Measurements from ENCODE around the gene ADSL.

ADSL gene

GRCh38 chr22:40328546-40329456 lies 17.5 kb upstream of the ADSL start:
- no peak for DNase-seq

GRCh38 chr22:40329466-40329865 lies 16.8 kb upstream of the ADSL start:
- no peak for DNase-seq

- no peak for DNase-seq
These were observed 16.2 kb upstream of the ADSL start for GRCh38 chr22:40330086-40330485.

- no peak for DNase-seq
These were observed 15.7 kb upstream of the ADSL start for GRCh38 chr22:40330615-40331014.

- no peak for DNase-seq
These were observed 14.6 kb upstream of the ADSL start for GRCh38 chr22:40331706-40332105.

GRCh38 chr22:40332319-40332781 lies 13.9 kb upstream of the ADSL start:
- DNase-seq: no peak

GRCh38 chr22:40334060-40334459 lies 12.2 kb upstream of the ADSL start:
- no peak for DNase-seq

GRCh38 chr22:40334899-40335298 lies 11.4 kb upstream of the ADSL start:
- no peak for DNase-seq

GRCh38 chr22:40335358-40335757 lies 10.9 kb upstream of the ADSL start:
- DNase-seq: no peak

GRCh38 chr22:40340044-40340443 lies 6.3 kb upstream of the ADSL start:
- DNase-seq: no peak

GRCh38 chr22:40341604-40342003 lies 4.7 kb upstream of the ADSL start:
- DNase-seq: no peak

GRCh38 chr22:40342521-40342920 lies 3.8 kb upstream of the ADSL start:
- DNase-seq: no peak

- DNase-seq: no peak
These were observed 1.0 kb upstream of the ADSL start for GRCh38 chr22:40345271-40345670.

- DNase-seq: no peak
These were observed 500 bp upstream of the ADSL start for GRCh38 chr22:40345815-40346184.

GRCh38 chr22:40347300-40347699 lies 1.0 kb downstream of the ADSL start:
- no peak for DNase-seq

GRCh38 chr22:40348025-40348658 lies 1.8 kb downstream of the ADSL start:
- no peak for DNase-seq

GRCh38 chr22:40352763-40353162 lies 6.5 kb downstream of the ADSL start:
- no peak for DNase-seq

- DNase-seq: no peak
These were observed 14.8 kb downstream of the ADSL start for GRCh38 chr22:40361100-40361499.

- DNase-seq: no peak
These were observed 16.8 kb downstream of the ADSL start for GRCh38 chr22:40363059-40363458.

GRCh38 chr22:40364431-40364830 lies 18.1 kb downstream of the ADSL start:
- no peak for DNase-seq

- no peak for DNase-seq
These were observed 19.8 kb downstream of the ADSL start for GRCh38 chr22:40366068-40366467.

- DNase-seq: no peak
These were observed 21.0 kb downstream of the ADSL start for GRCh38 chr22:40367342-40367741.

- DNase-seq: no peak
These were observed 21.7 kb downstream of the ADSL start for GRCh38 chr22:40368016-40368415.

- DNase-seq: no peak
These were observed 22.5 kb downstream of the ADSL start for GRCh38 chr22:40368836-40369235.
